Astrocyte (in vitro differentiated cells and primary cell): Measurements from ENCODE around the gene PCYT1A.

Experiments
- CTCF ChIP-seq: IDR thresholded peaks from 2 replicates; pipeline ENCODE4 v1.5.1; 2011; ENCODE audit warnings: low read depth, mild to moderate bottlenecking, inconsistent platforms, low read length, moderate library complexity; ENCODE audit not compliant: insufficient read depth
- EZH2 ChIP-seq: IDR thresholded peaks from 2 replicates; pipeline ENCODE4 v1.6.1; 2012; ENCODE audit warnings: mild to moderate bottlenecking, low read length, inconsistent platforms; ENCODE audit not compliant: insufficient read depth

GRCh38 chr3:196192524-196193051, 94.9 kb downstream of the PCYT1A start:
- TF ChIP-seq CTCF (no peak), EZH2 (no peak)
